AG09309 (cell line): ENCODE data around the gene WASF3.

ENCODE experiments used
- DNase-seq: peaks from one replicate; pipeline ENCODE4 v3.0.0-alpha.2; 2010; ENCODE audit warnings: low read depth
- H3K4me3 ChIP-seq: 2 replicates; pipeline ENCODE4 v1.5.1; 2011; ENCODE audit warnings: mild to moderate bottlenecking, low read depth, low read length, moderate library complexity; ENCODE audit not compliant: control insufficient read depth
- TF ChIP-seq, protein P1 (sequence below): IDR thresholded peaks from 2 replicates; pipeline ENCODE4 v1.5.1; 2011; ENCODE audit warnings: mild to moderate bottlenecking, low read depth, low read length, inconsistent platforms; ENCODE audit not compliant: insufficient read depth, control insufficient read depth; ENCODE audit errors: missing control alignments

The WASF3 gene

DNA sequence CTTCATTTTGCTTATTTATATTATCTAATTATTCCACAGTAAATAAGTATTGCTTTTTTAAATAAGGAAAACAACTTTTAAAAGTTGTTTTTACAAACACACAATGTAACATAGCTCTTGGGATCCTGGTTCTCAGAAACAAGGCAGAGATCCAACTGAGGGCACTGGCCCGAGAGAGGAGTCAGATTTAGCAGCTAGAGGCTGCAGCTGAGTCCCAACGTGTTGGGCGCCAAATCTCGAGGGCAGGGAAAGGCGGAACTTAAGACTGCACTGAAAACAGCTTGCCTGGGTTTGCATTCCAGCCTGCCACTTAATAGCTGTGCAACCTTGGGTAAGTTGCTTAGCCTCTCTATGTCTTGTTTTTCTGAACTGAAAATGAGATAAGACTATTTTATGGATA is 16.4 kb upstream of the WASF3 start:
- TF ChIP-seq, protein P1, sequence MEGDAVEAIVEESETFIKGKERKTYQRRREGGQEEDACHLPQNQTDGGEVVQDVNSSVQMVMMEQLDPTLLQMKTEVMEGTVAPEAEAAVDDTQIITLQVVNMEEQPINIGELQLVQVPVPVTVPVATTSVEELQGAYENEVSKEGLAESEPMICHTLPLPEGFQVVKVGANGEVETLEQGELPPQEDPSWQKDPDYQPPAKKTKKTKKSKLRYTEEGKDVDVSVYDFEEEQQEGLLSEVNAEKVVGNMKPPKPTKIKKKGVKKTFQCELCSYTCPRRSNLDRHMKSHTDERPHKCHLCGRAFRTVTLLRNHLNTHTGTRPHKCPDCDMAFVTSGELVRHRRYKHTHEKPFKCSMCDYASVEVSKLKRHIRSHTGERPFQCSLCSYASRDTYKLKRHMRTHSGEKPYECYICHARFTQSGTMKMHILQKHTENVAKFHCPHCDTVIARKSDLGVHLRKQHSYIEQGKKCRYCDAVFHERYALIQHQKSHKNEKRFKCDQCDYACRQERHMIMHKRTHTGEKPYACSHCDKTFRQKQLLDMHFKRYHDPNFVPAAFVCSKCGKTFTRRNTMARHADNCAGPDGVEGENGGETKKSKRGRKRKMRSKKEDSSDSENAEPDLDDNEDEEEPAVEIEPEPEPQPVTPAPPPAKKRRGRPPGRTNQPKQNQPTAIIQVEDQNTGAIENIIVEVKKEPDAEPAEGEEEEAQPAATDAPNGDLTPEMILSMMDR: no peak
- no peak for DNase-seq
- no peak overlapping the region for H3K4me3 ChIP-seq

DNA sequence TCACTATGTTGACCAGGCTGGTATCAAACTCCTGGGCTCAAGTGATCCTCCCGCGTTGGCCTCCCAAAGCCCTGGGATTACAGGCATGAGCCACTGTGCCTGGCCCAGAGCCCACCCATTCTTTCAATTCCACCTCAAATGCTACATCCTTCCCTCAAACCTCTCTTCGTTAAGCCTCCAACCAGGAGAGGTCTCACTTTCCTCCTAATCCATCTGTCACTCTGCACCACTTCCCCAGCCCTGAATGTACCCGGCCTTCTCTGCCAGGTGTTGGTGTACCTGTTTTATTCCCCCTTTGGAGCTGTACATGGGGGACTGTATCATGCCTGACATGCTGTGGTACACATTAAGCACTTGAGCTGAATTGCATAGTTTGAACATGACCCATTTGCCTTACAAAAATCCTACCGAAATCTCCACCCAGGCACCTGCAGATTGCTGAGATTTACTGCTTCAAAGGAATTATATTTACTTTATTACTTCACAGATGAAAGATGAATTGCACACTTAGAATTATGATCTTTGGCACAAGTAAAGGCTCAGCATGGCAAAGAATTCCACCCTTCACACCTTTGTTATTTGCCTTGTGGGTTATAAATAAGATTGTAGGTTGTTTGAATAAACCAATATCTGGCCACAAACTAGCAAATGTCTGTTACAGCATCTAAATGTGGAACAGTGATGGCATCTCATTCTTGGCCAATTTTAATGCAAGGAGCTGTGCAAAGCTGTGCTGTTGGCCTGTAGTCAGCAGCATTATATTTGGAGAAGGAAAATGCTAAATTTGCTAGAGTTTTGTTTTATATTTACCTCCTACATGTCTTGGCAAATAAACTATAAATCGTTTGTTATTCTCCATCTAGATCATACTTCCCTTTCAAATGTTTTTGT is 15.6 kb upstream of the WASF3 start:
- no peak for DNase-seq
- TF ChIP-seq, protein P1: no peak
- H3K4me3 ChIP-seq: no peak overlapping the region

DNA sequence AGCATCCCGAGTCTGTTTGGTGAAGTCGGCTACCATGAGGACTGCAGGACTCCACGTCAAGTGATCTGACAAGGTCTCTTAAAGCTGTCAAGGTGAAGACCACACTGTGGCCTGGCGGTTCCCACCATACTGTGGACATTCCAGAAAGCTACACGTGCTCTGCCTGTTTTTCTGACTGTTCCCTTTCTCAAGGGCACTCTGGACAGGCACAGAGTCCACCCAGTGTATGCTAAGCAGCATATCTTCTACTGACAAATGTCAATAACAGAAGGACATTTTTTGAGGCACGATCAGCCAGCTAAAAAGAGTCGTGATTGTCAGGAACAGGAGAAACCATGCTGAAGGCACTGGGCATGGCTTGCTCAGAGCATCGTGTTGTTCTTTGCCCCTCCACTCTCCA is 12.8 kb upstream of the WASF3 start:
- TF ChIP-seq, protein P1: no peak
- no peak overlapping the region for H3K4me3 ChIP-seq
- DNase-seq: no peak

DNA sequence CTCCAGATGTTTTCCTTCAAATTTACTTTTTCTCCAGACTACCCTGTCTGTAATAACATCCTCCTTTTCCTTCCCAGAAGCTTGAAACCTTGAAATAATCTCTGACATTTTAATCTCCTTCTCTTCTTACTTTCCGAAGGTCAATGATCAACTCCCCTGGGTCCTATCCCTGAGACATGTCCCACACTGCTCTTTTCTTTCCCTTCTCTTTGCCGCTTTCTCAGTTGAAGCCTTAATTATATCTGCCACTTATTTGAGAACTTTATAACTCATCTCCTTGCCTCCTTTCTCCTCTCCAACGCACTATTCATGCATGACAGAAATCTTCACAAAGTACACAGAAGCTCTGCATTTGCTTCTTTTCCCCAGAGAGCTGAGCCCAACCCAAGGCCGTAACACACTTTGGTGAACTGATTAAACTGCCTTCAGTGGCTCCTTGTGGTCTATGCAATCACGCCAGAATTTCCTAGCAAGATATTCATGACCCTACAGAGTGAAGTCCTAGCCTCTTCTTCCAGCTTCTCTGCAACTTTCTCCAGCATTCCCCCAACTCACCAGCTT is 9.2 kb upstream of the WASF3 start:
- no peak for DNase-seq
- H3K4me3 ChIP-seq: no peak overlapping the region
- TF ChIP-seq, protein P1: no peak

DNA sequence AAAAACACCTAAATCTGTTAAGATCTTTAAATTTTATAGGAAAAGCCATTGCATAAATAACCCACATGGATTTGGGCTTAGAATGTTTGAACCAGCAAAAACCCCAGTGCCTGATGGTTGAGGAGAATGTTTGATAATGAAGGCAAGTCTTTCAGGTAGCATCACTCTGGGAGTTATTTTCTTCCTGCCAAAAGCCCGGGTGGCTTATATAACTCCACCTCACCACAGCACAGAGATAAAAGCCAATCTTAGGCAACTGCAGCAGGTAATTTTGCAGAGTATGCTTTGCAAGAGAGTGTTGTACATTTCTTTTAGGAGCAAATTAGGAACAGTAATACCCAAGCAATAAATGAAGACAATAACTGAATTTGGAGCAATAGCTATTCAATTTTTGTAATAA is 7.8 kb upstream of the WASF3 start:
- no peak for DNase-seq
- TF ChIP-seq, protein P1: no peak
- H3K4me3 ChIP-seq: no peak overlapping the region

DNA sequence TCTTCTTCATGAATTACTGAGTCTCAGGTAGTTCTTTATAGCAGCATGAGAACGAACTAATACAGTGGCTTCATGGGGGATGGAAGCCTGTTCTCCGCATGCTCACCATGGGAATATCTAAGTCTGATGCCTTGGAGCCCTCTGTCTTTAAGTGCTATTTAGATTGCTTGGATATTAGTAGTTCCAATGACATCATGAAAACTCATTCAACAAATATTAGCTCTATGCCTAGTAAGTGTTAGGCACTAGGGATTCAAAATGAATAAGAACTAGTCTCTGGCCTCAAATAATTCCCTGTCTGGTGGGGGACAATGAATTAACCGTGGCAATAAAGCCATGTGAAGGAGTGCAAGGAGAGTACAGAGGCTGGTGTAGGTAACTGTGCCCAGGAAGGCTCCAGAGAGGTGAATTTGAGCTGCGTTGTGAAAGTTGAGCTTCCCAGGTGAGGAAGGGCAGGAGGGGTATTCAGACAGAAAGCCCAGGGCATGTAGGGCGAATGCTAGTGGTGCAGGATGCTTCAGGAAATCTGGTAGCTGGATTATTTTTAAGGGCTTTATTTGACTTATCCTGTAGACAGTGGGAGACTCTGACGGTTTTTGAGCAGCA is 6.1 kb upstream of the WASF3 start:
- H3K4me3 ChIP-seq: no peak overlapping the region
- DNase-seq: no peak
- TF ChIP-seq, protein P1: no peak
